Midbrain (tissue), 1 donor: ENCODE results near the gene GRK5.
"Not testable (repeated sequence)": the region's sequence is repeated elsewhere in the genome, so short reads cannot be mapped to it uniquely, and the experiment has no call there.

Experiments
- DNase-seq: peaks from one replicate; lab custom pipeline; 2025; lab: John Stamatoyannopoulos, UW

The GRK5 gene

DNA sequence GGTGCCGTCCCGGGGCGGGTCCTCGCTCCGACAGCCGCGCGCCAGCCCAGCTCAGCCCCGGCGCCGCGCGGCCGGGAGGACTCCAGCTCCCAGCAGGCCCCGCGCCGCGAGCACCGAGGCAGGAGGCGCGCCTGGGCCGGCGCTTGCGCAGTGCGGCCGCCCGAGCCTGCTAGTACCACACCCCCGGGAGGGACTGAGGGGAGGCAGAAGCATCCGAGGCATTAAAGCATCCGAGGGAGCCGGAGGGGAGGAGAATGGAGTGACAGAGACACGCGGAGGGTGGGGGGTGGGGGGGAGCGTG lies at the start of gene GRK5:
Gene GRK5, plus strand, starts transcription at position 206 of the 301 bp plus-strand sequence. CDS start 347 bp downstream, outside the sequence.
- DNase-seq = peak; percentile 93

DNA sequence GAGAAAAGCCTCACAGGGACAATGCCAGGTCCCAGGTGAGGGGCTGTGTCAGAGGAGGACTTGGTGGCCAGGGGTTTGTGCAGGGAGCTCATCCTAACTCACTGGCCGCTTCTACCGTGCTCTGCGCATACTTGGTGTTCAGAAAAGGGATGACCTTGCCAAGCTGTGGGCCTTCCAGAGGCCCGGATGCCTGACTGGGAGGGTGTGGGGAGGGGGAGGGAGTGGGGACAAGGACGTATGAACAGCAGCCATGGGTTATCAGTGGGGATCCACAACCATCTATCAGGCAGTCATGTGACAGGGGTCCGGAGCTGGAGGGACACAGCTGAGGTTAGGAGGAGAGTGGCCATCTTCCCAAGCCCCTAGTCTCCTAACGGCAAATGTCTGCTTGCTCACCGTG lies 48.0 kb upstream of the GRK5 start:
- DNase-seq = no peak

DNA sequence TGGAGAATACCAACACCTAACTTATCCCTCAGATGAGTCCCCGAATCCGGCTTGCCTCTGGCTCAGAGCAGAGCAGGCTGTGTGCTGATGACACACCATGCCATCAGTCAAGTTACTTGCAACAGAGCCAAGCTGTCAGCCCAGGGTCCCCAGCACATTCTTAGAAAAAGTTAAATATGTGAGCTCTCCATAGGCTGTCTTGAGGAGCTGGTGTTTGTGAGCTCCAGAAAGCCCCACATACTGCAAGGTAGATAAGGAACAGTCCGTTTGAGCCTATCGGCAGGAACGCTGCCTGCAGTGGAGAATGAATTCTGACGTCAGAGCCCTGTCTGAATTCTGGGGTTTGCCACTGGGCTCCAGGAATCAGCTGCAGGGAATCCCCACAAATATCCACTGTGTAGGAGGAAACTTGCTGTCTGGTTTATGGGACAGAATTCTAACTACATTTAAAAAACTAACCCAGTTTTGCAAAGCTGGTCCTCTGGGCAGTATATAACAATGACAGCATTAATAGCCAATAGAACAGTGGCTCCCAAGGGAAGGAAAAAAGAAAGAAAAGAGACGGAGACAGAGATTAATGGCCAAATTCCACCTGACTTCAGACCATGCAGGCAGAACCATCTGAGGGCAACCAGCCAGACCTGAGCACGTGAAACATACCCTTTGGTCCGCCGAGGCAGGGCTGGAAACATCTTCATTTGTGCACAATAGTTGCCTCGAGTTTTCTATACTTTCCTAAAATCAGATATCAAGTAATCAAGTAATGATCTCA lies 45.5 kb upstream of the GRK5 start:
- no peak for DNase-seq

DNA sequence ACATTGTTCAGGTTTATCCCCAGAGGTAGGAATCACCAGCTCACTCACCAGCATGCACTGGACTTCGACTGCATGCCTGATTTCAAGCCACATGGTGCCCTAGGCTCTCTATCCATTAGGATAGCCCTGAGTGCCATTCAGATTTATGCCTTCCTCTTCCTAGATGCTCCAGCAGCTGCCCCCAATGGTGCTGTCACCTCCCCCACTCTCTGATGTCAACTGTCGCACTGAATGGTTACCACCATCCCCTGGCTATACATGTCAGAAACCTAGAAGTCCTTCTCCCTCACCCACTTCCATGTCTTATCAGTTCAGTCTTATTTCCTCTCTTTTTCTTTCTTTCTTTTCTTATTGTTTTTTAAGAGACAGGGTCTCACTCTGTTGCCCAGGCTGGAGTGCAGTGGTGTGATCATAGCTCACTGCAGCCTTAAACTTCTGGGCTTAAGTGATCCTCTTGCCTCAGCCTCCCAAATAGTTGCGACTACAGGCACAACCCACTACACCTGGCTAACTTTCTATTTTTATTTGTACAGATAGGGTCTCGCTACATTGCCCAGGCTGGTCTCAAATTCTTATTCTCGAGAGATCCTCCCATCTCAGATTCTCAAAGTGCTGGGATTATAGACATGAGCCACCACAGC lies 44.8 kb upstream of the GRK5 start:
- DNase-seq = no peak

DNA sequence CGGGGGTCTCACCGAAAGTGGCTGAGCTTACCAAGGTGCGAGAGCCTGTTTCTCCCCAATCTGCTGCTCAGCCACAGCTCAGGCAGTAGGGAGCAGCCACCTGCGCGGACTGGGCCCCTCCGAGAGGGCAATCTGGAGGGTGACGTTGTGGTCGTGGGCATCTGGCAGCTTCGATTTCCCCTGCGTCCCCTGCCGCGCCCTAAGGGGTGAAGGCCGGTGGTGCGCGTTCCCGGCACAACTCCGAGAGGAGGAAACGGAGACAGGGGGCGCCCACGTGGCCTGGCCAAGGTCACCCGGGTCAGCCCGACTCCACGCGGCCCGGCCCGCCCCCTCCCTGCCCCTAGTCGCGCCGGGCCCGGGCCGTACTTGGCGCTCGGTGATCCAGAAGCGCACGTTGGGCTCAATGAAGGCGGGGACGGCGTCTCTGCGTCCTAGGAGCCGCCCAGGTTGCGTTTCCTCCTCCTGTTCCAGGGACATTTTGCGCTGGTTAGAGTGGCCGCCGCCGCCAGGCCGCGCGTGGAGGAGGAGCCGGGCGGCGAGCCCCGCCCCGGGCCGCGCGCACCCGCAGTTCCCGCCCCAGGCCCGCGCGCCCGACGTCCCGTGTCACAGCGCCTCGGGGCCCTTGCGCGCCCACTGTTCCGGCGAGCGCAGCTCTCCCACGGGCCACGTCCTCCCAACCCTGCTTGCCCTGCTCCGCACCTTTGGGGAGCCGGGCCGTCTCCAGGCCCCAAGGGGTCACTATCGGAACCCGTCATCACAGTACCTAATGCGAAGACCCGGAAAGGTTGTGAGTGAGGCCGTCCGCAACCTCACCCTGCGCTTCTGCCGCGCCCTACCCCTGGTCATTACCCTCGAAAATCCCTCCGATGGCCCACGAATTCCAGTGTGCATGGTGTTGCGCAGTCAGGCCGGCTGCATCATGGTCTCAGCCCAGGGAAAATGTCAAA lies 41.9 kb upstream of the GRK5 start, which contains the start of gene SFXN4:
Gene SFXN4, minus strand, starts transcription at position 544 of the 947 bp plus-strand sequence. Its CDS starts 67 bp downstream, at position 477.
- peak; percentile 82 for DNase-seq

DNA sequence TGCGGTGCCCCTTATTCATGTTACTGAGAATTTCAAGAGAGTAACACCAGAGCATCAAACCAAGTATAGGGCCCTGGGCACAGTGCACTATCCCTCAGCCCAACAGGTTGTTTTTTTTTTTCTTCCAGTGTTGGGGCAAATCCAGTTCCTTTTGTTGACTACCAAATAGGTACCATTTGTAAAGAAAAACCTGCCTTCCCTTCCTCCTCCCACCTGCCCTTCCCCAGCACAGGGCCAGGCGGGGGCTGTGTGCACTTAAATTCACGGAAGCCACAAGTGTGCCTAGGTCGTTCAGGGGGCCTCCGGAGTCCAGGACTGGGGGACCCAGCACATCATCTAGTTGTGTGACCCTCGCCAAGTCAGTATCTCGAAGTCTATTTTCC lies 41.3 kb upstream of the GRK5 start:
- DNase-seq = no peak

DNA sequence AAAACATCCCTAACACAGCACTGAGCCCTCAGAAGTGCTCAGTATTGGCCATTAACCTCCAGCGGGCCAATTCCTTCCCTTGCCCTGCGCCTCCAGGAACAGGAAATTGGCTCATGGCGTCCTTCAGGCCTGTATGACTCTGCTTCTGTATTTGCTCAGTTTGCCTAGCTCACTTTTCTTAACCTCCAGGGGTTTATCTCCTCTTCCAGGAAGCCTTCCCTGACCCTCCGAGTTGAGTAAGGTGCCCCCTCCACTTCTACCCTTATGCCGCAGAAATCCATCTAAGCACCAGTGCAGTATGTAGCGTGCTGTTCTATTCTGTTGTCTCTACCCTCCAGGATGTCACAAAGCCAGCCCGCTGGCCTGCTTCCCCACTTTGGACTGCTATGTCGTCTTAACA lies 40.8 kb upstream of the GRK5 start:
- DNase-seq = no peak

DNA sequence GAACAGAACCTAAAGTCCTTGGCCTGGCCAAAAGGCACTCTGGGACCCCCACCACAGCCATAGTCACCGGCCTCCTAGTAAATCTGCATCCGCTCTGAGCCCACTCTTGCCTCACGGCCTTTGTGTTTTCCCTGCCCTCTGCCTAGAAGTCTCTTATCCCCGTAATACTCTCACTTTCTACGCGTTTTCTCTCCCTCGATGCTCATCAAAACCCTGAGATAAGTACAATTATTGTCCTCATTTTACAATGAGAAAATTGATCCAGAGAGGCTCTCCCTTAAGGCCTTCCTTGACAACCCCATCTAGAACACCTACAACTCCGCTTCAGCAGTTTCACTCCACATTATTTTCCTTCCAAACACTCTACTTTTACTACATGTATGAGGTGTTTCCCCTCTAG lies 40.3 kb upstream of the GRK5 start:
- DNase-seq = no peak

DNA sequence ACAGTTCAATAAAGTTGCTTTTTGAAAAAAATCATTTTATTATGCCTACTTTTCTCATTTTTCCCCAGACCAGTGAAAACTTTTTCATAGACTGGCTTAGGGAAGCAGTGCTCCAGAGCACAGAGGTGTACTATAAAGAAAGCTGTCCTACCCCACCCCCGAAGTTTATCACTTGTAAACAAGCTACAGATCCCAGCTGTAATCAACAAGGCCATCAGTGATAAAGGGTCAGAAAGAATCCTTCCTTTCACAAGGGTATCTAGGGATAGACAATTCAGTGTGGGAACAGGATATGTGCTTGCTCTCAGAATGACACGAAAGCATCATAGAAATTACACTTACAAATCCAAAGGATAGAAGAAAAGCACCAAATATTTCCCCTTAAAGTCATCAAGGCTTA lies 33.3 kb upstream of the GRK5 start:
- no peak for DNase-seq

DNA sequence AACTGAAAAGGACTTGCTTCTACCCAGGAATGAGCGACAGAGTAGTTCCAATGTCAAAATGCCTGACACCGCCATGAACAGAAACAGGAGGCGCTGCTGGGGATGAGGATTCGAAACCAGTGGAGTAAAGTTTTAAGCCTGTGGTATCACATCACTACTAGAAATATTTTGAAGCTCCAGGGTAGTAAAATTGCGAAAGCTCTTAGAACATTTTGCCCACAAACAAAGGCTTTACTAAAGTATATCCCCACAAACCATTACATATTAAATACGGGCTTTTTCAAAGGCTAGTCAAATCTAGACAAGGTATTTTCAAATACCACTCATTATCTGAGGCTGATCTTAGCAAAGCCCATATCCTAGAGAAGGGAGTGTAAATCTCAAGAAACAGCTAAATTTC lies 31.2 kb upstream of the GRK5 start:
- DNase-seq = no peak

DNA sequence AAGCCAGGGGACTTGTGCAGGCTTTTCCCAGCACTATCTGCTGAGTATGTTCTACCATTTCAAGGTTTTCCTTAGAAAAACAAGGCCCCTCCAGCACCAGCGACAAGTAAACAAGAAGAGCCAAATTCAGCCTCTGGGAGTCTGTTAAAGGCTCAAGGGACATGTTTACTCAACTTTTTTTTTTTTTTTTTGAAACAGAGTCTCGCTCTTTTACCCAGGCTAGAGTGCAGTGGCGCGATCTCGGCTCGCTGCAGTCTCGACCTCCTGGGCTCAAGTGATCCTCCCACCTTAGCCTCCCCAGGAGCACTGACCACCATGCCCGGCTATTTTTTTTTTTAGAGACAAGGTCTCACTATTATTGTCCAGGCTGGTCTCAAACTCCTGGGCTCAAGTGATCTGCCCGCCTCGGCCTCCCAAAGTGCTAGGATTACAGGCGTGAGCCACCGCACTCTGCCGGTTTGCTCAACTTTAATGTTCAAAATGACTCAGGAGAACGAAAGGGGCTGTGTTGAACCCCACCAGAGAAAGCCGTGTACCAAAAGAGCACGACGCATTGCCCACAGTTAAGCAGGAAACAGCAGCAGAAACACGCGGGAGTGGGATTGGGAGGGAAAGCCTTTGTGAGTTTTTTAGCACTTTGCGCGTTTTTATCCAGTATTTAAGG lies 29.5 kb upstream of the GRK5 start:
- no peak for DNase-seq

DNA sequence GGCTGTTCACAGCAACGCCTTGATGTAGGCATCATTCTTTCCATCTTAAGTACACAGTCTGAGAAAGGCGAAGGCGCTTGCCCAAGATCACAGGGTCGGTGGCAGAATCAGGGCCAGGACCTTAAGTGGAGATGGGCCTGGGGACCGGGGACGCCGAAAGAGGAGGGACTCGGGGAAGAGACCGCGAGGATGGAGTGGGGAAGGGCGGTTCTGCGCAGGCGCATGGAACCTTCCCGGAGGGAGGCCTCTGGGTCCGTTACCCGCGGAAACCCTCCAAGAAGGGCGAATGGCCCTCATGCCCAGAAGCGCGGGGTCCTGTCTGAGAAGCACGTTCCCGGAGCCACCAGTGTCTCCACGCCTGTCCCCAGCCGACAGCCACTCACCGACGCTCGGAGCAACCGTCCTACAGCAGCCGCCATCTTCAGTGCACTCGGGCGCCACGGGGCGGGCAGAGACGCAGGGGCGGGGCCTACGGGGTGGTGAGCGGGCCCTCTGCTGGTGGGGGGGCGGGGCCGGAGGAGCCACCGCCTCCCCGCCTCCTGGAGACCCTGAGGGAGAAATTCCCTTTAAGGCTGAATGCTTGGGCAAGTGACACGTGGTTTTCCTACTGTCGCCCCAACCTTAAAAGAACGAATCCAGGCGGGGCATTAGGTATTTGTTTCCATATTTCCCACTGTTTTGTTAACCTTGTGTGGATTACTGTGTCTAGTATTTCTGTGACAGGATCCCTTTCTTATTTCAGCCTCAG lies 28.8 kb upstream of the GRK5 start, which contains the start of gene PRDX3:
Gene PRDX3, minus strand, starts transcription at position 441 of the 748 bp plus-strand sequence. Its CDS starts 22 bp downstream, at position 419.
- peak; percentile 96 for DNase-seq

DNA sequence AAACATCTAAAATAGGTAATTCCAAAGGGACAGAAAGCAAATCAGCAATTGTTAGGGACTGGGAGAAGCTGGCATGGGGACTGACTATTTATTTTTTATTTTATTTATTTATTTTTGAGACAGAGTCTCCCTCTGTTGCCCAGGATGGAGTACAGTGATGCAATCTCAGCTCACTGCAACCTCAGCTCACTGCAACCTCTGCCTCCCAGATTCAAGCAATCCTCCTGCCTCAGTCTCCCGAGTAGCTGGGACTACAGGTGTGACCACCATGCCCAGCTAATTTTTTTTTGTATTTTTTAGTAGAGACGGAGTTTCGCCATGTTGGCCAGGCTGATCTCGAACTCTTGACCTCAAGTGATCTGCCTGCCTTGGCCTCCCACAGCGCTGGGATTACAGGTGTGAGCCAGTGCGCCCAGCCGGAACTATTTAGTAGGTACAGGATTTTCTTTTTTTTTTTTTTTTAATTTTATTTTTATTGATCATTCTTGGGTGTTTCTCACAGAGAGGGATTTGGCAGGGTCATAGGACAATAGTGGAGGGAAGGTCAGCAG lies 26.4 kb upstream of the GRK5 start:
- not testable (repeated sequence) for DNase-seq

DNA sequence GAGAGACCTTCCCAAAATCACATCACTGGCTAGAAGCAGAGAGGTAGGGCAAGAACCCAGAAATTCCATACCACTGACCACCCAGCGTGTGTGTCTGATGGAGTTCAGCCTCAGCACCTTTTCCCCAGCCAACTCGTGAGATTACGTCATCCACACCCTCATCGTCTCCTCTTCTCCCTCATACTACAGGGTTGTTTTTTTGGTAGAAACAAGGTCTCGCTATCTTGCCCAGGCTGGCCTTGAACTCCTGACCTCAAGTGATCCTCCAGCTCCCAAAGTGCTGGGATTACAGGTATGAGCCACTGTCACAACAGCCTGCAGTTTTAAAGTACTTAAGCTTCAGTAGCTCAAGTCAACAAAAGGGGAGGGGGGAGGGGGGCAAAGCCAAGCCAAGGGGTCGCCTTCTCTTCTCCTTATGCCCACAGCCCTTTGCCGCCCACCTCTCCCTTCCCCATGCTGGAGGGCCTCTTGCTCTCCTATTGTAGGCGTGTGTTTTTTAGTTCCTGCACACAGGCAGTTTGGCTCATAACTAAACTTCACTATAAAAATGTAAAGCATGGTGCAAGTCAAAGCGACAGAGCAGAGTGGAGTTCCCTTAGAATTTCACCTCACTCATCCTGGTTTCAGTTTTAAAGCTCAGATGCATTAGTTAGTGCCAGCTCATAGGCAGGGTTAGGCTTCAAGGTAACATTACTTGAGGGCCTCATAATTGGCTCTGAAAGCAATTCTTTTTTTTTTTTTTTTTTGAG lies 23.5 kb upstream of the GRK5 start:
- DNase-seq = no peak

DNA sequence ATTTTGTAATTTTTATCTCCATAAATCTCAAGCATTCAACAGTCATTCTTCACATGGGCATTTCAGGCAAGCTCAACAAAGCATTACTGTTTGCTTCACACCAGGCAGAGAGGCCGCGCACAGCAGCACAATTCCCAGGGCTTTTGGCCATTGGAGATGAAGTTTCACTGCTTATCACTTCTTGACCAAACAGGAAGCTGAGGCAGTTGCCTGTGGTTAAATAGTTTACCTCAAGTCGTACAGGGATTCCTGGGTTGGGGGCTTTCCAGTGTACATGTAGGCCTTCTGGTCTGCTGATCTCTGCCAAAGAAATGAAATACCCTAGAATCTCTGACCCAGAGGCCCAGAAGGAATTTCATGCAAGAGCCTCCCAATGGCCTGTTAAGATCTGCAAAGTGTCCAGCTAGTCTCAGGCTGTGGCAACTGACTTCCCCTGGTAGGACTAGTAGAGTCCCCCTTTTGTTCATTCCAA lies 17.5 kb upstream of the GRK5 start:
- DNase-seq = peak; percentile 26

DNA sequence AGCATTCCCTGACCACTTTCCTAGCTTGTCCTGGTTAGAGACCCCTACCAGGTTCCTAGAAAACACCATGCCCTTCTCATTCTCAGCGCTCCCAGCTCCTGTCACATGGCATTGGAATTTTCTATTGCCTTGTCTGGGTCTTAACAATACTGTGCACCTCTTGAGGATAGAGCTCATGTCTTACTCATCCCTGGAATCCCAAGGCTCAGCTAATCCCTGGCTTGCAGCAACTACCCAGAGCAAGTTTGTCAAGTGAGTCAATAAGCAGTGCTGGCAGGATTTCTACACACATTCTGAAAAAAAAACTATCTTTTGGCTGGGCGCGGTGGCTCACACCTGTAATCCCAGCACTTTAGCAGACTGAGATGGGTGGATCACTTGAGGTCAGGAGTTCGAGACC lies 17.0 kb upstream of the GRK5 start:
- DNase-seq = no peak

DNA sequence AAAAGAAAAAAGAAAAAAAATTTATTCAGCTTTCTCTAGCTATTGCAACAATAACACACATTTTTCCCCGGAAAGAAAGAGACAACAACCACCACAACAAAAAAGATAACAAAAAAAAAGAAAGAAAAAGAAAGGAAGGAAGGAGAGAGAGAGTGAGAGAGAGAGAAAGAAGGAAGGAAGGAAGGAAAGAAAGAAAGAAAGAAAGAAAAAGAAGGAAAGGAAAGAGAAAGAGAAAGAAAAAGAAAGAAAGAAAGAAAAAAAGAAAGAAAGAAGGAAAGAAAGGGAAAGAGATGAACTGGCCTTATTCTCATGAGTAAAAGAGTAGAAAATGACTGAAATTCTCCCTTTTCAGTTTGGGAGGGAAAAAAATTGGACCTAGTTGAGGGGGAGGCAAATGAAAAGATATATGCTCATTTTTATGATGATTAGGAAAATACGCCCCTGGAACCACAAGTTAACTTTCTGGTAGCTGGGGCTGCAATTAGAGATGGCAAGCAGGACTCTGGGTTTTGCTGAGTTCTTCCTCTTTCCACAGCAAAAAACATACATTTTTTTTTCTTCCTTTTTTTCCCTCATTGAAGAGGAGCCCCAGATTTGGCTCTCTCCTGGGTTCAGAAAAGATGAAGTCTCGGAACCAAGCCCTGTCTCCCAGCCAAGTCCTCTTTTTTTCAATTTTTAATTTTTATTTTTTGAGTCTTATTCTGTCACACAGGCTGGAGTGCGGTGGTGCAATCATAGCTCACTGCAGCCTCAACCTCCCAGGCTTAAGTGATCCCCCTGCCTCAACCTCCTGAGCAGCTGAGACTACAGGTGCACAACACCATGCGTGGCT lies 16.2 kb upstream of the GRK5 start:
- DNase-seq = no peak

DNA sequence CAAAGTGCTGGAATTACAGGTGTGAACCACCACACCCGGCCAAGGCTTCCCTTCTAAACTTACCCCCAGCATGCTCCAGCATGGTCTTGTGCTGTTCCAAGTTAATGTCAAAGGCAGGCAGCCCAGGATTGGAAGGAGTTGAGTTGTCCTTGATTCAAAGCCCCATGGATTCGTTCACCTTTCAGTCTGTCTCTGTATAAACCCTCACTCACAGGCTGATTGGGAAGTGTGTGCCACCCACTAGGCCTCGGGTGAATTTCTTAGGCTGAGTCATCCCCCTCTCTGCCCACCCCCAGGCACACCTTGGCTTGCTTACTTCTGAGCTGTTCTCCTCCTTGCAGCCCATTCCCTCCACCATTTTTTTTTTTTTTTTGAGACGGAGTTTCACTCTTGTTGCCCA lies 15.5 kb upstream of the GRK5 start:
- DNase-seq = no peak

DNA sequence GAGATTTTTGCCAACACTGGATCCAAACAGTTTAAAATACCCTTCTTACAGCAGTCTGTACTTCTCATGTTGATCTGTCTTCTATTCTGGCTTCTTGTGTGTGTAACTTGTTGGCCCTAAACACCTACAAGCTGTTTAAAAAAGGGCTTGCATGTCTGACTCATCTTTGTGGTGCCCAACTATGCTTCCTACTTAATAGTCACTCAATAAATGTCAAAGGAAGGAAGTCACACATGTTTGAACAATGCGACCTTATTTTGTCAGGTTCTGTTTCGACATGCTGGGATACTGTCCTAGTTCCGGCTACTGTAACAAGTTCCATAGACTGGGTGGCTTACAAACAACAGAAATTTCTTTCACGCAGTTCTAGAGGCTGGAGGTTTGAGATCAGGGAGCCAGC lies 9.4 kb upstream of the GRK5 start:
- no peak for DNase-seq
